Vagina (tissue), 2 donors: ENCODE data around the gene DPM3.

Experiments used
- CTCF ChIP-seq, 3 experiments: fragments of 450-650 bp in 2 of 3; fragments of 200-600 bp in 1 of 3; sonication (generic) in 1 of 3; IDR thresholded peaks; one replicate each; pipeline ENCODE4 v1.5.1; 2017 to 2019; ENCODE audit warnings: antibody characterized with exemption in 3 of 3, mild to moderate bottlenecking in 2 of 3, moderate library complexity in 2 of 3
- POLR2AphosphoS5 ChIP-seq, 2 donors: sonication (generic); formaldehyde crosslinking; IDR thresholded peaks; one replicate each; pipeline ENCODE4 v1.9.0; 2017; ENCODE audit warnings: antibody characterized with exemption in 2 of 2, mild to moderate bottlenecking in 2 of 2, low read depth in 1 of 2; ENCODE audit not compliant: insufficient read depth in 1 of 2

GRCh38 chr1:155176544-155177071 is 36.3 kb upstream of the DPM3 start:
- peak; percentile 83 to 91 (median 87) for TF ChIP-seq CTCF (IDR thresholded peaks at IDR 0.05)
- peak; percentile 16 to 51 for TF ChIP-seq POLR2AphosphoS5 (IDR thresholded peaks at IDR 0.05; ENCODE audit: insufficient read depth in 1 of 2, low read depth in 1 of 2)
